GM10266 (cell line): Measurements from ENCODE around the gene EXOC6.
"Not testable (repeated sequence)": the region's sequence is repeated elsewhere in the genome, so short reads cannot be mapped to it uniquely, and the experiment has no call there.

Experiments
- DNase-seq: peaks from one replicate; pipeline ENCODE4 v3.0.0; 2012; ENCODE audit errors: extremely low spot score
- CTCF ChIP-seq: IDR thresholded peaks from 2 replicates; pipeline ENCODE4 v1.5.1; 2012; ENCODE audit warnings: mild to moderate bottlenecking, low read depth; ENCODE audit not compliant: control insufficient read depth, insufficient read depth; ENCODE audit errors: missing control alignments

The EXOC6 gene

GRCh38 chr10:92967641-92968040 is 119.3 kb downstream of the EXOC6 start:
- no peak for DNase-seq
- TF ChIP-seq CTCF = no peak

- no peak for TF ChIP-seq CTCF
- no peak for DNase-seq
Observed at GRCh38 chr10:92969151-92969550, 120.8 kb downstream of the EXOC6 start.

GRCh38 chr10:92970301-92971070 is 122.2 kb downstream of the EXOC6 start:
- TF ChIP-seq CTCF = no peak
- DNase-seq = no peak

GRCh38 chr10:92972066-92972870 is 123.9 kb downstream of the EXOC6 start:
- DNase-seq = no peak
- TF ChIP-seq CTCF = no peak

GRCh38 chr10:92972886-92973285 is 124.6 kb downstream of the EXOC6 start:
- no peak for TF ChIP-seq CTCF

GRCh38 chr10:92976278-92976677 is 128.0 kb downstream of the EXOC6 start:
- not testable (repeated sequence) for DNase-seq

More at GRCh38 chr10:92972886-92973285, 124.6 kb downstream of the EXOC6 start:
- no peak for DNase-seq

GRCh38 chr10:92989250-92989649 is 140.9 kb downstream of the EXOC6 start:
- TF ChIP-seq CTCF = no peak
- no peak for DNase-seq
